SU-DHL-6 (cell line): Measurements from ENCODE around the gene BAHCC1.

Experiments
- H2AFZ ChIP-seq: fragments of 200-600 bp; sonication (generic); 2 replicates; pipeline ENCODE4 v1.6.1; 2014; ENCODE audit warnings: low read depth, mild to moderate bottlenecking, moderate library complexity, mixed read lengths, antibody characterized with exemption, low read length; ENCODE audit not compliant: severe bottlenecking
- H3F3A ChIP-seq: fragments of 200-600 bp; shearing (Covaris generic); 2 replicates; pipeline ENCODE4 v1.6.0; 2016; ENCODE audit warnings: antibody characterized with exemption, mild to moderate bottlenecking; ENCODE audit not compliant: insufficient read depth
- H3K27ac ChIP-seq: fragments of 200-600 bp; sonication (generic); 2 replicates; pipeline ENCODE4 v1.5.1; 2016; ENCODE audit warnings: low read depth, mild to moderate bottlenecking, low read length, moderate library complexity, mixed read lengths
- H3K27me3 ChIP-seq: fragments of 200-600 bp; sonication (generic), shearing (Covaris generic); 2 replicates; pipeline ENCODE4 v1.6.0; 2014; ENCODE audit warnings: mild to moderate bottlenecking, low read length
- H3K36me3 ChIP-seq: fragments of 200-600 bp; sonication (generic); 2 replicates; pipeline ENCODE4 v1.6.1; 2014; ENCODE audit warnings: mild to moderate bottlenecking, low read length, mixed read lengths
- H3K4me2 ChIP-seq: fragments of 300-600, 200-600 bp; shearing (Covaris generic), sonication (generic); 2 replicates; pipeline ENCODE4 v1.6.0; 2014; ENCODE audit warnings: low read length, low read depth, mild to moderate bottlenecking; ENCODE audit not compliant: poor library complexity, severe bottlenecking
- H3K4me3 ChIP-seq: fragments of 200-600 bp; sonication (generic); 2 replicates; pipeline ENCODE4 v1.5.1; 2014; ENCODE audit warnings: antibody characterized with exemption, low read length, mild to moderate bottlenecking, mixed read lengths; ENCODE audit not compliant: insufficient read depth, poor library complexity, severe bottlenecking
- H3K79me2 ChIP-seq: fragments of 200-600 bp; sonication (generic); 2 replicates; pipeline ENCODE4 v1.6.1; 2014; ENCODE audit warnings: mild to moderate bottlenecking, low read length, moderate library complexity; ENCODE audit not compliant: insufficient read depth
- H3K9ac ChIP-seq: fragments of 200-600 bp; sonication (generic); 2 replicates; pipeline ENCODE4 v1.7.0; 2014; ENCODE audit warnings: mild to moderate bottlenecking, low read length
- H3K9me2 ChIP-seq: fragments of 200-600 bp; sonication (generic); replicated peaks from 2 replicates; pipeline ENCODE4 v1.6.1; 2014; ENCODE audit warnings: low read length; ENCODE audit not compliant: insufficient read depth
- H3K9me3 ChIP-seq: fragments of 200-600 bp; sonication (generic); 2 replicates; pipeline ENCODE4 v1.6.1; 2014; ENCODE audit warnings: low read length, mixed read lengths; ENCODE audit not compliant: insufficient read depth
- H4K20me1 ChIP-seq: fragments of 200-600 bp; sonication (generic); 2 replicates; pipeline ENCODE4 v1.6.1; 2014; ENCODE audit warnings: low read depth, mild to moderate bottlenecking, antibody characterized with exemption, low read length, moderate library complexity, mixed read lengths
- CTCF ChIP-seq: fragments of 200-600 bp; sonication (generic); IDR thresholded peaks from one replicate; pipeline ENCODE4 v1.5.1; 2017; ENCODE audit warnings: antibody characterized with exemption, mild to moderate bottlenecking, low read length, moderate library complexity; ENCODE audit not compliant: insufficient read depth, poor library complexity, severe bottlenecking
- EZH2phosphoT487 ChIP-seq: fragments of 200-600 bp; sonication (generic), shearing (Covaris generic); conservative IDR thresholded peaks from 2 replicates; pipeline ENCODE4 v1.6.1; 2018; ENCODE audit warnings: mild to moderate bottlenecking, antibody characterized with exemption, low read length, moderate library complexity, mixed read lengths

BAHCC1 gene

GRCh38 chr17:81458628-81459027 lies 63.4 kb downstream of the BAHCC1 start:
- Histone ChIP-seq H3K27me3 (no peaks in the 10 kb centered on the region), H4K20me1 (no peaks in the 10 kb centered on the region), H2AFZ (no peak overlapping the region), H3K4me3 (no peak overlapping the region), H3K9ac (no peak overlapping the region), H3K9me2 (no peaks in the 10 kb centered on the region), H3K27ac (no peak overlapping the region), H3K79me2 (no peaks in the 10 kb centered on the region), H3F3A (no peaks in the 10 kb centered on the region), H3K36me3 (no peaks in the 10 kb centered on the region), H3K9me3 (no peaks in the 10 kb centered on the region), H3K4me2 (no peak overlapping the region)
- TF ChIP-seq EZH2phosphoT487: no peak
- TF ChIP-seq CTCF: no peak

GRCh38 chr17:81459224-81459623 lies 64.0 kb downstream of the BAHCC1 start:
- Histone ChIP-seq H3F3A (no peaks in the 10 kb centered on the region), H2AFZ (no peak overlapping the region), H3K4me3 (no peak overlapping the region), H3K9ac (no peak overlapping the region), H3K27me3 (no peaks in the 10 kb centered on the region), H3K4me2 (no peak overlapping the region), H3K9me3 (no peaks in the 10 kb centered on the region), H4K20me1 (no peaks in the 10 kb centered on the region), H3K9me2 (no peaks in the 10 kb centered on the region), H3K36me3 (no peaks in the 10 kb centered on the region), H3K79me2 (no peaks in the 10 kb centered on the region), H3K27ac (no peak overlapping the region)
- no peak for TF ChIP-seq CTCF
- no peak for TF ChIP-seq EZH2phosphoT487

- no peak overlapping the region for H3K4me3 ChIP-seq
- H3K9me3 ChIP-seq: no peaks in the 10 kb centered on the region
- no peak overlapping the region for H3K9ac ChIP-seq
- H3K9me2 ChIP-seq: no peaks in the 10 kb centered on the region
- TF ChIP-seq CTCF: no peak
- no peak for TF ChIP-seq EZH2phosphoT487
- H4K20me1 ChIP-seq: no peaks in the 10 kb centered on the region
- H3K36me3 ChIP-seq: no peaks in the 10 kb centered on the region
- no peaks in the 10 kb centered on the region for H3K79me2 ChIP-seq
- no peak overlapping the region for H3K4me2 ChIP-seq
- no peaks in the 10 kb centered on the region for H3K27me3 ChIP-seq
- H3K27ac ChIP-seq: no peak overlapping the region
- H2AFZ ChIP-seq: no peak overlapping the region
- H3F3A ChIP-seq: no peaks in the 10 kb centered on the region
Observed at GRCh38 chr17:81459864-81460263, 64.6 kb downstream of the BAHCC1 start.
